ENCODE results near the gene LRRK1.

- TF ChIP-seq CTCF (IDR thresholded peaks at IDR 0.05) (peak; percentile 88 to 98 (median 94)), POLR2A (IDR thresholded peaks at IDR 0.05) (peak; percentile 34), POLR2AphosphoS5 (IDR thresholded peaks at IDR 0.05) (peak; percentile 64)
Measured at GRCh38 chr15:100918034-100918689, 995 bp upstream of the LRRK1 start.

Data from prostate gland (tissue), 2 donors.